ENCODE results near the gene HEATR5B. TPM values are rescaled to one million over a fixed set of nuclear protein-coding genes. Genes with fewer than 3 reads are reported as not detected.

HEATR5B gene
- total and polyA plus RNA-seq, 2 of the 4 experiments (the other 2 are of a cell fraction) = 8.3 to 17.9 TPM

GRCh38 chr2:36973320-36973719, 110.9 kb downstream of the HEATR5B start:
- ATAC-seq (ENCODE audit: low read depth) = no peak
- Histone ChIP-seq H3K4me2 (ENCODE audit: low read depth, low read length) (no peak overlapping the region), H3K18ac (ENCODE audit: low read depth, low read length) (no peak overlapping the region), H3K79me1 (ENCODE audit: low read depth in 1 of 2, low read length in 2 of 2) (no peaks in the 10 kb centered on the region), H2AFZ (replicated peaks; ENCODE audit: low read length, poor library complexity) (no peak overlapping the region), H4K5ac (ENCODE audit: low read depth, low read length) (no peak overlapping the region), H3K9me3 (ENCODE audit: control insufficient read depth, insufficient read depth, low read length) (no peaks in the 10 kb centered on the region), H3K9me1 (ENCODE audit: insufficient read depth, low read length) (no peaks in the 10 kb centered on the region), H4K8ac (ENCODE audit: low read depth in 2 of 2, low read length in 2 of 2) (no peak overlapping the region), H3K4me3 (ENCODE audit: insufficient read depth, low read depth, low read length) (no peak overlapping the region), H2AK5ac (ENCODE audit: low read depth, low read length) (no peak overlapping the region), H2BK15ac (ENCODE audit: low read depth, low read length) (no peak overlapping the region), H3K27ac (ENCODE audit: insufficient read depth, low read length) (no peak overlapping the region), H2BK5ac (ENCODE audit: low read depth, low read length, poor library complexity, severe bottlenecking) (no peak overlapping the region), H3K4me1 (ENCODE audit: control insufficient read depth, insufficient read depth, low read length) (no peaks in the 10 kb centered on the region), H3K23ac (ENCODE audit: low read depth, low read length) (no peak overlapping the region), H3K36me3 (ENCODE audit: control insufficient read depth, insufficient read depth, low read length) (no peaks in the 10 kb centered on the region), H3K56ac (ENCODE audit: extremely low read depth, insufficient read depth, low read length) (no peak overlapping the region), H3K4ac (ENCODE audit: low read depth, low read length) (no peak overlapping the region), H2BK20ac (ENCODE audit: low read depth, low read length) (no peak overlapping the region), H4K20me1 (ENCODE audit: insufficient read depth, low read length) (no peaks in the 10 kb centered on the region), H3K14ac (replicated peaks; ENCODE audit: low read depth, low read length) (no peak overlapping the region), H2BK120ac (ENCODE audit: low read depth, low read length) (no peak overlapping the region), H3K27me3 (ENCODE audit: control insufficient read depth, insufficient read depth, low read length) (no peaks in the 10 kb centered on the region), H4K91ac (ENCODE audit: insufficient read depth, low read depth, low read length) (no peak overlapping the region), H3K9ac (ENCODE audit: low read depth, low read length) (no peak overlapping the region), H2AK9ac (replicated peaks; ENCODE audit: low read depth, low read length, poor library complexity) (no peak overlapping the region)
- dilution Hi-C loops (cut with HindIII; ENCODE audit: low sequenced_read_pairs, unreplicated experiment) (no loop called here), intact Hi-C loops (cut with micrococcal nuclease) (no loop called here), in situ Hi-C loops (cut with MboI; ENCODE audit: low sequenced_read_pairs) (no loop called here)
- TF ChIP-seq RFX5 (IDR thresholded peaks at IDR 0.05; ENCODE audit: low read depth, low read length) (no peak), POLR2A (IDR thresholded peaks at IDR 0.05; ENCODE audit: low read depth, low read length) (no peak), MXI1 (IDR thresholded peaks at IDR 0.05; ENCODE audit: borderline replicate concordance, low read depth, low read length) (no peak), BHLHE40 (IDR thresholded peaks at IDR 0.05; ENCODE audit: low read depth, low read length) (no peak), MAFK (IDR thresholded peaks at IDR 0.05; ENCODE audit: low read depth, low read length) (no peak), CHD1 (IDR thresholded peaks at IDR 0.05; ENCODE audit: low read depth, low read length) (no peak), SMC3 (IDR thresholded peaks at IDR 0.05; ENCODE audit: low read depth, low read length) (no peak)
- TF ChIP-seq, protein P1, sequence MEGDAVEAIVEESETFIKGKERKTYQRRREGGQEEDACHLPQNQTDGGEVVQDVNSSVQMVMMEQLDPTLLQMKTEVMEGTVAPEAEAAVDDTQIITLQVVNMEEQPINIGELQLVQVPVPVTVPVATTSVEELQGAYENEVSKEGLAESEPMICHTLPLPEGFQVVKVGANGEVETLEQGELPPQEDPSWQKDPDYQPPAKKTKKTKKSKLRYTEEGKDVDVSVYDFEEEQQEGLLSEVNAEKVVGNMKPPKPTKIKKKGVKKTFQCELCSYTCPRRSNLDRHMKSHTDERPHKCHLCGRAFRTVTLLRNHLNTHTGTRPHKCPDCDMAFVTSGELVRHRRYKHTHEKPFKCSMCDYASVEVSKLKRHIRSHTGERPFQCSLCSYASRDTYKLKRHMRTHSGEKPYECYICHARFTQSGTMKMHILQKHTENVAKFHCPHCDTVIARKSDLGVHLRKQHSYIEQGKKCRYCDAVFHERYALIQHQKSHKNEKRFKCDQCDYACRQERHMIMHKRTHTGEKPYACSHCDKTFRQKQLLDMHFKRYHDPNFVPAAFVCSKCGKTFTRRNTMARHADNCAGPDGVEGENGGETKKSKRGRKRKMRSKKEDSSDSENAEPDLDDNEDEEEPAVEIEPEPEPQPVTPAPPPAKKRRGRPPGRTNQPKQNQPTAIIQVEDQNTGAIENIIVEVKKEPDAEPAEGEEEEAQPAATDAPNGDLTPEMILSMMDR (conservative IDR thresholded peaks at IDR 0.05; ENCODE audit: low read depth, low read length) = no peak
- ChIA-PET POLR2A (ENCODE audit: unreplicated experiment) (no interaction called here), CTCF (no interaction called here)
- no TSS peak for BruUV-seq (replicated peaks)
- no CpG with 5 or more reads among the region's 2 CpGs for WGBS, 2 experiments (ENCODE audit: extremely low coverage in 2 of 2, insufficient read length in 1 of 2)
- DNase-seq = no peak
